SKM-1 treated with dmso at 0.1 percent for 144 hours (cell line): ENCODE data around the gene CACNA1S.

Experiments
- DNase-seq: peaks from one replicate; lab custom pipeline; 2025; ENCODE audit not compliant: unreplicated experiment; lab: John Stamatoyannopoulos, UW

CACNA1S gene

GRCh38 chr1:201036188-201036842 is 75.9 kb downstream of the CACNA1S start:
- DNase-seq = no peak

- DNase-seq = no peak
Observed at GRCh38 chr1:201034671-201035070, 77.6 kb downstream of the CACNA1S start.

GRCh38 chr1:201032408-201032807 is 79.8 kb downstream of the CACNA1S start:
- no peak for DNase-seq

GRCh38 chr1:201028461-201028889 is 83.8 kb downstream of the CACNA1S start:
- DNase-seq = peak; percentile 91

GRCh38 chr1:201026836-201027235 is 85.4 kb downstream of the CACNA1S start:
- DNase-seq = peak; percentile 94

GRCh38 chr1:201026234-201026633 is 86.0 kb downstream of the CACNA1S start:
- no peak for DNase-seq

GRCh38 chr1:201025571-201026002 is 86.6 kb downstream of the CACNA1S start:
- DNase-seq = no peak

GRCh38 chr1:201024625-201024998 is 87.6 kb downstream of the CACNA1S start:
- DNase-seq = no peak

GRCh38 chr1:201023920-201024624 is 88.2 kb downstream of the CACNA1S start:
- no peak for DNase-seq

GRCh38 chr1:201023517-201023902 is 88.7 kb downstream of the CACNA1S start, which contains the start of gene KIF21B:
TSS of gene KIF21B (minus strand) at chr1:201023714. CDS start at chr1:201023383, 331 bp downstream.
- DNase-seq = peak; percentile 81

GRCh38 chr1:201022820-201023516 is 89.3 kb downstream of the CACNA1S start:
- DNase-seq = no peak

- DNase-seq = no peak
Observed at GRCh38 chr1:201022493-201022819, 89.8 kb downstream of the CACNA1S start.

GRCh38 chr1:201021630-201022492 is 90.4 kb downstream of the CACNA1S start:
- DNase-seq = no peak

GRCh38 chr1:201020721-201021629 is 91.3 kb downstream of the CACNA1S start:
- peak; percentile 55 for DNase-seq

GRCh38 chr1:201020040-201020591 is 92.1 kb downstream of the CACNA1S start:
- DNase-seq = peak; percentile 79

GRCh38 chr1:201019321-201019977 is 92.8 kb downstream of the CACNA1S start:
- peak; percentile 99 for DNase-seq

- no peak for DNase-seq
Observed at GRCh38 chr1:201017828-201018163, 94.4 kb downstream of the CACNA1S start.

GRCh38 chr1:201016943-201017827 is 95.0 kb downstream of the CACNA1S start:
- no peak for DNase-seq
